Activated CD8-positive, alpha-beta T cell treated with anti-CD3 and anti-CD28 coated beads for 36 hours (primary cell): Measurements from ENCODE around the gene ZMYND8. TPM values are rescaled to one million over a fixed set of nuclear protein-coding genes. Genes with fewer than 3 reads are reported as not detected.

Source experiments
- ATAC-seq: fragments of 200-7000 bp; cut with Tn5 transposase; one replicate; pipeline ENCODE4 v1.10.0; 2021; ENCODE audit warnings: mild to moderate bottlenecking, moderate library complexity
- CTCF ChIA-PET: fragments of 350-600 bp; sonication (Branson Sonifier 250); formaldehyde crosslinking; loops from one replicate; lab custom pipeline; 2021; ENCODE audit warnings: antibody characterized with exemption; lab: Charles Lee
- POLR2A ChIA-PET: fragments of 350-600 bp; sonication (Branson Sonifier 250); formaldehyde crosslinking; loops from one replicate; lab custom pipeline; 2021; ENCODE audit warnings: antibody characterized with exemption; lab: Charles Lee
- DNase-seq: peaks from one replicate; pipeline ENCODE4 v3.0.0-alpha.2; 2020
- H3K27ac Mint-ChIP-seq: one replicate; pipeline ENCODE4 v1.8.0; 2021; ENCODE audit warnings: mild to moderate bottlenecking, mixed read lengths
- H3K27me3 Mint-ChIP-seq: one replicate; pipeline ENCODE4 v1.8.0; 2021; ENCODE audit warnings: mixed read lengths
- H3K36me3 Mint-ChIP-seq: one replicate; pipeline ENCODE4 v1.8.0; 2021; ENCODE audit warnings: low read depth, mixed read lengths
- H3K4me1 Mint-ChIP-seq: one replicate; pipeline ENCODE4 v1.8.0; 2021; ENCODE audit warnings: low read depth, mixed read lengths
- H3K4me3 Mint-ChIP-seq: one replicate; pipeline ENCODE4 v1.8.0; 2021; ENCODE audit warnings: mild to moderate bottlenecking, moderate library complexity, mixed read lengths
- H3K9me3 Mint-ChIP-seq: one replicate; pipeline ENCODE4 v1.8.0; 2021; ENCODE audit warnings: mixed read lengths
- intact Hi-C: fragments of 100-400 bp; cut with micrococcal nuclease; formaldehyde crosslinking; loops from one replicate; pipeline ENCODE4 v1.10.0; 2022
- total RNA-seq, 2 experiments: library from RNA; stranded (reverse); gene quantifications; one replicate each; pipeline ENCODE4 v1.2.3, GENCODE V29; 2021
- TF ChIP-seq, protein P1 (sequence below): fragments of 200-600 bp; IDR thresholded peaks from one replicate; pipeline ENCODE4 v1.8.0; 2022; ENCODE audit warnings: antibody characterized with exemption, mild to moderate bottlenecking

Gene ZMYND8
- total RNA-seq, 2 experiments from 2014 or later, result 31.9 to 33.4 TPM

DNA sequence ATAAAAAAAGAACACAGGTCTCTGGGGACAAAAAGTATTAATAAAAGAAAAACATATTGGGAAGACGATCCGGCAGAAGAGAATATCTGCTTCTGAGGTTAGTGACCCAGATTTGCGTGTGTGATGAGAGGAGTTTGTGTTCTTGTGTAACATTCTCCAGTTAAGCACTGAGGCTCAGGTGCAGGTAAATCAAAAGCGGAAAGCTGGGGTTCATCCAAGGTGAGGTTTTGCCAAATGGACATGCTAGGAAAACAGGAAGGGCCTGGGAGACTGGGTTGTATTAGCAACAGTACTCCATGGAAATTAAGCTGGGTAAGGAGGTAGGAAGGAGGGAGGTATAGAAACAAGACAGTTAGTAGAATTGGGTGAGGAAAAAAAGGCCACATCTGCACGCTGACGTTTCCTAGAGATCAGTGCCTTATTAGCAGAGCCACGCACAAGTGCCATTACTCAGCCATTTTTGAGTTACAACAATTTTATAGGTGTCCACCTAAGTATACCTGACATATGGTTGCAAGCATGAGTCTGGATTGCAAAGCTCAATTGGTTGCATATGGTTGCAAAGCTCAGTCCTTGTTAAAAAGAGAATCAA is 139.6 kb downstream of the ZMYND8 start:
- ChIA-PET CTCF (interaction anchor here (1.0 to 8.6 kb wide), 5 partner anchors 11 to 167 kb away, joined by 3 to 79 read pairs (median 7); no protein-coding TSS in a partner anchor), POLR2A (interaction anchor here (0.6 kb wide), 1 partner anchor 11 kb away, joined by 5 read pairs; no protein-coding TSS in a partner anchor)
- H3K36me3 Mint-ChIP-seq, result peaks cover 30% of the 10 kb centered on the region
- H3K27ac Mint-ChIP-seq, result no peak overlapping the region
- H3K4me1 Mint-ChIP-seq, result no peaks in the 10 kb centered on the region
- no peaks in the 10 kb centered on the region for H3K27me3 Mint-ChIP-seq
- H3K9me3 Mint-ChIP-seq, result no peaks in the 10 kb centered on the region
- intact Hi-C loops, result no loop called here
- ATAC-seq (no peak), DNase-seq (no peak)
- TF ChIP-seq, protein P1, sequence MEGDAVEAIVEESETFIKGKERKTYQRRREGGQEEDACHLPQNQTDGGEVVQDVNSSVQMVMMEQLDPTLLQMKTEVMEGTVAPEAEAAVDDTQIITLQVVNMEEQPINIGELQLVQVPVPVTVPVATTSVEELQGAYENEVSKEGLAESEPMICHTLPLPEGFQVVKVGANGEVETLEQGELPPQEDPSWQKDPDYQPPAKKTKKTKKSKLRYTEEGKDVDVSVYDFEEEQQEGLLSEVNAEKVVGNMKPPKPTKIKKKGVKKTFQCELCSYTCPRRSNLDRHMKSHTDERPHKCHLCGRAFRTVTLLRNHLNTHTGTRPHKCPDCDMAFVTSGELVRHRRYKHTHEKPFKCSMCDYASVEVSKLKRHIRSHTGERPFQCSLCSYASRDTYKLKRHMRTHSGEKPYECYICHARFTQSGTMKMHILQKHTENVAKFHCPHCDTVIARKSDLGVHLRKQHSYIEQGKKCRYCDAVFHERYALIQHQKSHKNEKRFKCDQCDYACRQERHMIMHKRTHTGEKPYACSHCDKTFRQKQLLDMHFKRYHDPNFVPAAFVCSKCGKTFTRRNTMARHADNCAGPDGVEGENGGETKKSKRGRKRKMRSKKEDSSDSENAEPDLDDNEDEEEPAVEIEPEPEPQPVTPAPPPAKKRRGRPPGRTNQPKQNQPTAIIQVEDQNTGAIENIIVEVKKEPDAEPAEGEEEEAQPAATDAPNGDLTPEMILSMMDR, result no peak
- no peak overlapping the region for H3K4me3 Mint-ChIP-seq

GRCh38 chr20:47215653-47216397 is 140.7 kb downstream of the ZMYND8 start:
- peaks cover 24% of the 10 kb centered on the region for H3K36me3 Mint-ChIP-seq
- TF ChIP-seq, protein P1, result no peak
- no peaks in the 10 kb centered on the region for H3K4me1 Mint-ChIP-seq
- CTCF ChIA-PET, result interaction anchor here (2.8 to 8.6 kb wide), 4 partner anchors 10 to 168 kb away, joined by 12 to 79 read pairs (median 22); no protein-coding TSS in a partner anchor
- no peak for DNase-seq
- no peak overlapping the region for H3K27ac Mint-ChIP-seq
- POLR2A ChIA-PET, result no interaction called here
- no peak overlapping the region for H3K4me3 Mint-ChIP-seq
- ATAC-seq, result no peak
- H3K27me3 Mint-ChIP-seq, result no peaks in the 10 kb centered on the region
- intact Hi-C loops, result no loop called here
- H3K9me3 Mint-ChIP-seq, result no peaks in the 10 kb centered on the region

DNA sequence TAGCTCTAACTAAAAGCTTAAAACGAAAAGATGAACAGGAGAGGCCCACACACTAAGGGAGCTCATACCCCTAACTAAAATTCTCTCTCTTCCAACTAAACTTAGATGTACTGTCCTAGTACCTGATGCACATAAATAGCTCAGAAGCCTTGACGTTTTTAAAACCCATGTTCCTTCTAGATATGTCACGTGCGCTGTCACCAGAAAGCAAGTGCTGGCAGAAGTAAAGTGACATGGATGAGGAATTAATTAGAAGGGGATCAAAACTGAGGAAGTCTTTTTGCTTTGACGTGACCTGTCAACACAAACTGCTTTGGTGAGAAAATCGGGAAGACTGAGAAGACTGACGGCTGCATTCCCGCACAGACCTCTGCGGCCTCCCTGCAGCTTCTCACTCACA is 142.5 kb downstream of the ZMYND8 start:
- Mint-ChIP-seq H3K36me3 (peaks cover 23% of the 10 kb centered on the region), H3K27me3 (no peaks in the 10 kb centered on the region), H3K4me3 (no peak overlapping the region), H3K27ac (no peak overlapping the region), H3K4me1 (no peaks in the 10 kb centered on the region), H3K9me3 (no peaks in the 10 kb centered on the region)
- intact Hi-C loops, result no loop called here
- POLR2A ChIA-PET, result interaction anchor here (0.7 kb wide), 1 partner anchor 56 kb away, joined by 3 read pairs; no protein-coding TSS in a partner anchor
- ATAC-seq (no peak), DNase-seq (no peak)
- TF ChIP-seq, protein P1, result no peak
- CTCF ChIA-PET, result interaction anchor here (0.8 to 3.1 kb wide), 6 partner anchors 9 to 170 kb away, joined by 3 to 28 read pairs (median 6); no protein-coding TSS in a partner anchor

- H3K9me3 Mint-ChIP-seq, result no peaks in the 10 kb centered on the region
- ATAC-seq (no peak), DNase-seq (no peak)
- no peak overlapping the region for H3K4me3 Mint-ChIP-seq
- POLR2A ChIA-PET, result no interaction called here
- H3K4me1 Mint-ChIP-seq, result no peaks in the 10 kb centered on the region
- H3K36me3 Mint-ChIP-seq, result peaks cover 19% of the 10 kb centered on the region
- CTCF ChIA-PET, result interaction anchor here (1.1 to 3.1 kb wide), 7 partner anchors 9 to 171 kb away, joined by 3 to 28 read pairs (median 6); no protein-coding TSS in a partner anchor
- intact Hi-C loops, result no loop called here
- no peaks in the 10 kb centered on the region for H3K27me3 Mint-ChIP-seq
- no peak overlapping the region for H3K27ac Mint-ChIP-seq
- TF ChIP-seq, protein P1, result no peak
Observed at GRCh38 chr20:47212606-47213207, 143.8 kb downstream of the ZMYND8 start.
